Activated gamma-delta T cell treated with anti-CD3 and anti-CD28 coated beads, Interleukin-2, amount 50 U/mL, for 16 hours (primary cell): ENCODE data around the gene RAG1.
"Not testable (repeated sequence)": the region's sequence is repeated elsewhere in the genome, so short reads cannot be mapped to it uniquely, and the experiment has no call there.

ENCODE experiments used
- DNase-seq: peaks from one replicate; pipeline ENCODE4 v3.0.0-alpha.2; 2020; ENCODE audit warnings: low read depth

The RAG1 gene

GRCh38 chr11:36567694-36568093 is at the start of gene RAG1:
RAG1 (plus strand) TSS chr11:36568007; CDS start chr11:36573305, 5,298 bp downstream.
- no peak for DNase-seq

- DNase-seq, result no peak
These were observed 37.0 kb upstream of the RAG1 start for GRCh38 chr11:36530840-36531239.

- no peak for DNase-seq
These were observed 34.7 kb upstream of the RAG1 start for GRCh38 chr11:36532941-36533601.

GRCh38 chr11:36534276-36534840 is 33.4 kb upstream of the RAG1 start:
- DNase-seq, result no peak

- no peak for DNase-seq
These were observed 26.8 kb upstream of the RAG1 start for GRCh38 chr11:36540998-36541397.

GRCh38 chr11:36550385-36551115 is 17.3 kb upstream of the RAG1 start:
- DNase-seq, result no peak

- not testable (repeated sequence) for DNase-seq
These were observed 10.4 kb upstream of the RAG1 start for GRCh38 chr11:36557390-36557789.

GRCh38 chr11:36557991-36558390 is 9.8 kb upstream of the RAG1 start:
- DNase-seq, result no peak

GRCh38 chr11:36558571-36559413 is 9.0 kb upstream of the RAG1 start:
- no peak for DNase-seq

- no peak for DNase-seq
These were observed 3.3 kb upstream of the RAG1 start for GRCh38 chr11:36564376-36565030.

- DNase-seq, result no peak
These were observed 2.7 kb upstream of the RAG1 start for GRCh38 chr11:36565031-36565610.

GRCh38 chr11:36566407-36567053 is 1.3 kb upstream of the RAG1 start:
- DNase-seq, result no peak

- no peak for DNase-seq
These were observed 1.3 kb downstream of the RAG1 start for GRCh38 chr11:36569095-36569494.

- no peak for DNase-seq
These were observed 6.7 kb downstream of the RAG1 start for GRCh38 chr11:36574486-36574885.

- DNase-seq, result no peak
These were observed 9.6 kb downstream of the RAG1 start for GRCh38 chr11:36577373-36577772.

- DNase-seq, result no peak
These were observed 10.1 kb downstream of the RAG1 start for GRCh38 chr11:36577859-36578258.

- DNase-seq, result no peak
These were observed 10.7 kb downstream of the RAG1 start for GRCh38 chr11:36578458-36578857.

- no peak for DNase-seq
These were observed 13.7 kb downstream of the RAG1 start for GRCh38 chr11:36581536-36581935.

- no peak for DNase-seq
These were observed 15.9 kb downstream of the RAG1 start for GRCh38 chr11:36583667-36584066.

- DNase-seq, result no peak
These were observed 18.7 kb downstream of the RAG1 start for GRCh38 chr11:36586543-36586942.

- no peak for DNase-seq
These were observed 20.3 kb downstream of the RAG1 start for GRCh38 chr11:36588099-36588498.
